BLaER1 treated with 17β-estradiol and CSF1 and Interleukin-3, amounts not matched to agents 10 nM and 100 nM (cell line): ENCODE measurements around the gene GABPB1.
"Not testable (repeated sequence)": the region's sequence is repeated elsewhere in the genome, so short reads cannot be mapped to it uniquely, and the experiment has no call there.

Experiments
- H3K27ac ChIP-seq, 11 experiments: shearing (Covaris generic); formaldehyde crosslinking; 2 replicates each; pipeline ENCODE4 v1.8.1; 2022
- H3K27me3 ChIP-seq, 11 experiments: shearing (Covaris generic); formaldehyde crosslinking; 2 replicates each; pipeline ENCODE4 v1.8.1; 2022
- H3K36me3 ChIP-seq, 11 experiments: shearing (Covaris generic); formaldehyde crosslinking; 2 replicates each; pipeline ENCODE4 v1.8.1; 2022
- H3K4me1 ChIP-seq, 10 experiments: shearing (Covaris generic); formaldehyde crosslinking; 2 replicates each; pipeline ENCODE4 v1.8.1; 2022
- H3K4me2 ChIP-seq, 11 experiments: shearing (Covaris generic); formaldehyde crosslinking; 2 replicates each; pipeline ENCODE4 v1.8.1; 2022
- H3K4me3 ChIP-seq, 10 experiments: shearing (Covaris generic); formaldehyde crosslinking; 2 replicates each; pipeline ENCODE4 v1.8.1; 2022
- H3K9ac ChIP-seq, 11 experiments: shearing (Covaris generic); formaldehyde crosslinking; 2 replicates each; pipeline ENCODE4 v1.8.1; 2022
- H3K9me3 ChIP-seq, 11 experiments: shearing (Covaris generic); formaldehyde crosslinking; replicated peaks in 1 of 11; 2 replicates each; pipeline ENCODE4 v1.8.1; 2022
- H4K20me1 ChIP-seq, 11 experiments: shearing (Covaris generic); formaldehyde crosslinking; 2 replicates each; pipeline ENCODE4 v1.8.1; 2022
- Cebpa-rat ChIP-seq, 11 experiments: shearing (Covaris generic); IDR thresholded peaks; 2 replicates each; pipeline ENCODE4 v1.8.1; 2022

GABPB1 gene

GRCh38 chr15:50377867-50378751 is 23.1 kb upstream of the GABPB1 start:
- Histone ChIP-seq H4K20me1 (no peaks in the 10 kb centered on the region), H3K9me3 (peaks cover 0 to 4% (median 0%) of the 10 kb centered on the region in 11 experiments; a peak in 1 of 22 replicates), H3K9ac (no peak overlapping the region), H3K27ac (peak overlapping the region in 2 of 11 experiments; percentile 5 to 16; a peak in 1 of 22 replicates), H3K4me2 (peak overlapping the region in 3 of 11 experiments; percentile 3 to 22 (median 21); a peak in 3 of 22 replicates), H3K36me3 (no peaks in the 10 kb centered on the region), H3K27me3 (no peaks in the 10 kb centered on the region), H3K4me3 (no peak overlapping the region), H3K4me1 (peaks cover 0 to 17% (median 0%) of the 10 kb centered on the region in 10 experiments; a peak in 7 of 20 replicates)
- TF ChIP-seq Cebpa-rat (IDR thresholded peaks at IDR 0.05): no peak

- not testable (repeated sequence) for H3K27me3 ChIP-seq, H3K4me3 ChIP-seq, H3K9ac ChIP-seq, H3K4me1 ChIP-seq, H3K4me2 ChIP-seq, H4K20me1 ChIP-seq, H3K9me3 ChIP-seq, H3K27ac ChIP-seq
- peaks cover 0 to 39% (median 25%) of the 10 kb centered on the region in 11 experiments; a peak in 15 of 22 replicates for H3K36me3 ChIP-seq
Observed at GRCh38 chr15:50369564-50369963, 14.6 kb upstream of the GABPB1 start.

GRCh38 chr15:50365971-50366370 is 11.0 kb upstream of the GABPB1 start:
- peaks cover 0 to 8% (median 0%) of the 10 kb centered on the region in 10 experiments; a peak in 3 of 20 replicates for H3K4me1 ChIP-seq
- no peak overlapping the region for H3K4me3 ChIP-seq
- H3K4me2 ChIP-seq: no peak overlapping the region
- peaks cover 22 to 73% (median 51%) of the 10 kb centered on the region in 11 experiments for H3K36me3 ChIP-seq
- H3K27ac ChIP-seq: no peak overlapping the region
- no peak overlapping the region for H3K9ac ChIP-seq
- peaks cover 0 to 12% (median 0%) of the 10 kb centered on the region in 11 experiments; a peak in 4 of 22 replicates for H4K20me1 ChIP-seq
- H3K27me3 ChIP-seq: no peaks in the 10 kb centered on the region
- no peak for TF ChIP-seq Cebpa-rat (IDR thresholded peaks at IDR 0.05)
- H3K9me3 ChIP-seq: no peaks in the 10 kb centered on the region

- H3K36me3 ChIP-seq: peaks cover 25 to 75% (median 55%) of the 10 kb centered on the region in 11 experiments
- H4K20me1 ChIP-seq: peaks cover 0 to 12% (median 0%) of the 10 kb centered on the region in 11 experiments; a peak in 4 of 22 replicates
- H3K27me3 ChIP-seq: no peaks in the 10 kb centered on the region
- H3K9ac ChIP-seq: no peak overlapping the region
- peaks cover 0 to 8% (median 0%) of the 10 kb centered on the region in 10 experiments; a peak in 3 of 20 replicates for H3K4me1 ChIP-seq
- no peak overlapping the region for H3K27ac ChIP-seq
- H3K4me3 ChIP-seq: no peak overlapping the region
- no peaks in the 10 kb centered on the region for H3K9me3 ChIP-seq
- no peak overlapping the region for H3K4me2 ChIP-seq
- TF ChIP-seq Cebpa-rat (IDR thresholded peaks at IDR 0.05): no peak
Observed at GRCh38 chr15:50365570-50365969, 10.6 kb upstream of the GABPB1 start.

GRCh38 chr15:50363612-50364011 is 8.6 kb upstream of the GABPB1 start:
- peaks cover 0 to 19% (median 0%) of the 10 kb centered on the region in 11 experiments; a peak in 5 of 22 replicates for H4K20me1 ChIP-seq
- H3K27me3 ChIP-seq: no peaks in the 10 kb centered on the region
- H3K4me3 ChIP-seq: no peak overlapping the region

GRCh38 chr15:50361756-50362155 is 6.8 kb upstream of the GABPB1 start:
- Histone ChIP-seq H3K9ac (no peak overlapping the region), H3K9me3 (no peaks in the 10 kb centered on the region), H3K4me3 (no peak overlapping the region), H3K36me3 (peaks cover 36 to 86% (median 69%) of the 10 kb centered on the region in 11 experiments), H3K4me2 (no peak overlapping the region), H3K27me3 (no peaks in the 10 kb centered on the region), H4K20me1 (peaks cover 0 to 19% (median 0%) of the 10 kb centered on the region in 11 experiments; a peak in 5 of 22 replicates), H3K27ac (no peak overlapping the region), H3K4me1 (peaks cover 12 to 38% (median 21%) of the 10 kb centered on the region in 10 experiments)
- no peak for TF ChIP-seq Cebpa-rat (IDR thresholded peaks at IDR 0.05)

More at GRCh38 chr15:50363612-50364011, 8.6 kb upstream of the GABPB1 start:
- no peak overlapping the region for H3K27ac ChIP-seq
- peaks cover 0 to 19% (median 3%) of the 10 kb centered on the region in 10 experiments; a peak in 9 of 20 replicates for H3K4me1 ChIP-seq
- no peak for TF ChIP-seq Cebpa-rat (IDR thresholded peaks at IDR 0.05)
- H3K9ac ChIP-seq: no peak overlapping the region
- no peaks in the 10 kb centered on the region for H3K9me3 ChIP-seq
- peaks cover 30 to 83% (median 62%) of the 10 kb centered on the region in 11 experiments for H3K36me3 ChIP-seq
- no peak overlapping the region for H3K4me2 ChIP-seq

- Histone ChIP-seq H3K36me3 (peaks cover 36 to 71% (median 65%) of the 10 kb centered on the region in 11 experiments), H3K27ac (0 out of 22 replicates have a peak overlapping the region, but pooled peaks of 2 of the 11 experiments have one; percentile 9 to 28)
Observed at GRCh38 chr15:50358845-50359244, 3.8 kb upstream of the GABPB1 start.

GRCh38 chr15:50355980-50356379 is 982 bp upstream of the GABPB1 start:
- peaks cover 16 to 50% (median 38%) of the 10 kb centered on the region in 11 experiments for H3K36me3 ChIP-seq

More at GRCh38 chr15:50358845-50359244, 3.8 kb upstream of the GABPB1 start:
- TF ChIP-seq Cebpa-rat (IDR thresholded peaks at IDR 0.05): no peak
- H3K9me3 ChIP-seq: no peaks in the 10 kb centered on the region
- H3K4me1 ChIP-seq: peaks cover 14 to 38% (median 23%) of the 10 kb centered on the region in 10 experiments
- no peak overlapping the region for H3K4me3 ChIP-seq
- H4K20me1 ChIP-seq: peaks cover 0 to 19% (median 0%) of the 10 kb centered on the region in 11 experiments; a peak in 5 of 22 replicates
- H3K27me3 ChIP-seq: no peaks in the 10 kb centered on the region
- H3K9ac ChIP-seq: peak overlapping the region in 1 of 11 experiments; percentile 16; a peak in 1 of 22 replicates
- peak overlapping the region in 7 of 11 experiments; percentile 2 to 99 (median 85); a peak in 10 of 22 replicates for H3K4me2 ChIP-seq

GRCh38 chr15:50355619-50355905 is 564 bp upstream of the GABPB1 start:
- Histone ChIP-seq H3K4me3 (peak overlapping the region; percentile 84 to 98 (median 94)), H4K20me1 (peaks cover 0 to 30% (median 22%) of the 10 kb centered on the region in 11 experiments; a peak in 18 of 22 replicates), H3K4me1 (peaks cover 32 to 58% (median 42%) of the 10 kb centered on the region in 10 experiments), H3K27me3 (no peaks in the 10 kb centered on the region), H3K9ac (peak overlapping the region; percentile 99 to 100 (median 100)), H3K9me3 (no peaks in the 10 kb centered on the region), H3K27ac (peak overlapping the region; percentile 99 to 100 (median 100)), H3K36me3 (peaks cover 11 to 46% (median 34%) of the 10 kb centered on the region in 11 experiments), H3K4me2 (peak overlapping the region; percentile 79 to 99 (median 91))
- no peak for TF ChIP-seq Cebpa-rat (IDR thresholded peaks at IDR 0.05)

More at GRCh38 chr15:50355980-50356379, 982 bp upstream of the GABPB1 start:
- Histone ChIP-seq H3K4me1 (peaks cover 28 to 54% (median 38%) of the 10 kb centered on the region in 10 experiments), H3K4me3 (peak overlapping the region; percentile 84 to 98 (median 94)), H3K27ac (peak overlapping the region; percentile 99 to 100 (median 100)), H3K9ac (peak overlapping the region; percentile 99 to 100 (median 100)), H4K20me1 (peaks cover 0 to 28% (median 18%) of the 10 kb centered on the region in 11 experiments; a peak in 17 of 22 replicates), H3K4me2 (peak overlapping the region; percentile 79 to 99 (median 91)), H3K9me3 (no peaks in the 10 kb centered on the region), H3K27me3 (no peaks in the 10 kb centered on the region)
- TF ChIP-seq Cebpa-rat (IDR thresholded peaks at IDR 0.05): no peak
